ENCODE data around the gene CGREF1. TPM values are rescaled to one million over a fixed set of nuclear protein-coding genes. Genes with fewer than 3 reads are reported as not detected.

Gene CGREF1
- polyA plus RNA-seq, 1 donor from 2014 or later = 24.5 TPM

GRCh38 chr2:27162151-27163121, 43.5 kb upstream of the CGREF1 start:
- H3K36me3 ChIP-seq (ENCODE audit: insufficient read depth, low read length) = no peaks in the 10 kb centered on the region
- H3F3A ChIP-seq (ENCODE audit: insufficient read depth, low read length, poor library complexity, severe bottlenecking) = no peaks in the 10 kb centered on the region
- no peaks in the 10 kb centered on the region for H3K79me2 ChIP-seq (replicated peaks; ENCODE audit: insufficient read depth, low read length)
- H4K20me1 ChIP-seq (ENCODE audit: insufficient read depth) = no peaks in the 10 kb centered on the region
- H3K4me3 ChIP-seq (ENCODE audit: low read length) = no peak overlapping the region
- H3K27ac ChIP-seq (ENCODE audit: low read length) = no peak overlapping the region
- TF ChIP-seq RAD21 (conservative IDR thresholded peaks at IDR 0.05) (no peak), EZH2 (IDR thresholded peaks at IDR 0.05; ENCODE audit: borderline replicate concordance, insufficient read depth, low read length, poor library complexity, severe bottlenecking) (no peak), REST (IDR thresholded peaks at IDR 0.05; ENCODE audit: borderline replicate concordance) (no peak), MXI1 (conservative IDR thresholded peaks at IDR 0.05; ENCODE audit: poor library complexity, severe bottlenecking) (no peak), CTCF (IDR thresholded peaks at IDR 0.05; ENCODE audit: poor library complexity, severe bottlenecking) (no peak), EP300 (conservative IDR thresholded peaks at IDR 0.05; ENCODE audit: poor library complexity, severe bottlenecking) (no peak), TAF1 (IDR thresholded peaks at IDR 0.05; ENCODE audit: low read depth) (no peak)
- no peak overlapping the region for H3K9ac ChIP-seq (ENCODE audit: low read length)
- no peaks in the 10 kb centered on the region for H3K27me3 ChIP-seq (ENCODE audit: insufficient read depth, low read depth, low read length)
- no peaks in the 10 kb centered on the region for H3K9me2 ChIP-seq (ENCODE audit: insufficient read depth, low read length)
- no peak overlapping the region for H2AFZ ChIP-seq (ENCODE audit: low read depth, low read length)
- no peak overlapping the region for H3K4me2 ChIP-seq (ENCODE audit: low read length)
- no peaks in the 10 kb centered on the region for H3K9me3 ChIP-seq (ENCODE audit: low read length)

- H3K27ac ChIP-seq (ENCODE audit: low read length) = no peak overlapping the region
- H2AFZ ChIP-seq (ENCODE audit: low read depth, low read length) = no peak overlapping the region
- H4K20me1 ChIP-seq (ENCODE audit: insufficient read depth) = no peaks in the 10 kb centered on the region
- no peak overlapping the region for H3K9ac ChIP-seq (ENCODE audit: low read length)
- H3K4me3 ChIP-seq (ENCODE audit: low read length) = no peak overlapping the region
- H3K79me2 ChIP-seq (replicated peaks; ENCODE audit: insufficient read depth, low read length) = no peaks in the 10 kb centered on the region
- no peaks in the 10 kb centered on the region for H3K9me2 ChIP-seq (ENCODE audit: insufficient read depth, low read length)
- no peaks in the 10 kb centered on the region for H3F3A ChIP-seq (ENCODE audit: insufficient read depth, low read length, poor library complexity, severe bottlenecking)
- TF ChIP-seq CTCF (IDR thresholded peaks at IDR 0.05; ENCODE audit: poor library complexity, severe bottlenecking) (no peak), TAF1 (IDR thresholded peaks at IDR 0.05; ENCODE audit: low read depth) (no peak), SMC3 (conservative IDR thresholded peaks at IDR 0.05; ENCODE audit: poor library complexity) (no peak)
- no peaks in the 10 kb centered on the region for H3K9me3 ChIP-seq (ENCODE audit: low read length)
- no peaks in the 10 kb centered on the region for H3K27me3 ChIP-seq (ENCODE audit: insufficient read depth, low read depth, low read length)
- no peak overlapping the region for H3K4me2 ChIP-seq (ENCODE audit: low read length)
- no peaks in the 10 kb centered on the region for H3K36me3 ChIP-seq (ENCODE audit: insufficient read depth, low read length)
Observed at GRCh38 chr2:27160191-27160590, 41.3 kb upstream of the CGREF1 start.
